ENCODE data around the gene TSHZ1. TPM values are rescaled to one million over a fixed set of nuclear protein-coding genes. Genes with fewer than 3 reads are reported as not detected.

TSHZ1 gene
- total and polyA plus RNA-seq, 2 of the 8 experiments (the other 6 are each of a cell fraction or from before 2014, with no cell fraction given) = 0.03 to 0.32 TPM

- no peak overlapping the region for H2AK5ac ChIP-seq (ENCODE audit: low read depth, low read length)
- H3K4me1 ChIP-seq (replicated peaks in 1 of 4; ENCODE audit: control insufficient read depth in 3 of 4, insufficient read depth in 4 of 4, low read length in 3 of 4) = no peaks in the 10 kb centered on the region; a peak in 1 of 7 replicates
- DNase-seq (ENCODE audit: low read depth in 1 of 2, low spot score in 2 of 2) (no peak), FAIRE-seq (no peak)
- no peak overlapping the region for H2BK20ac ChIP-seq (ENCODE audit: low read length)
- H3K9ac ChIP-seq (replicated peaks in 1 of 4; ENCODE audit: extremely low read depth in 1 of 4, low read depth in 3 of 4, low read length in 3 of 4) = no peak overlapping the region
- H3K27ac ChIP-seq (ENCODE audit: low read depth, low read length) = no peak overlapping the region
- 97% methylated on average over 10 of the region's 10 CpGs; no CpG with 5 or more reads in 1 of the 2 experiments for WGBS, 2 experiments (ENCODE audit: extremely low coverage in 1 of 2, insufficient coverage in 1 of 2, insufficient read length in 1 of 2, insufficient replicate concordance in 2 of 2, low coverage in 1 of 2, low lambda C conversion rate in 2 of 2, missing lambda C conversion rate in 1 of 2)
- TF ChIP-seq EGR1 (IDR thresholded peaks at IDR 0.05; ENCODE audit: borderline replicate concordance, low read depth, low read length) (no peak), SIN3A (conservative IDR thresholded peaks at IDR 0.05 in 1 of 2, IDR thresholded peaks at IDR 0.05 in 1 of 2; ENCODE audit: low read depth in 1 of 2, low read length in 2 of 2) (no peak), CHD1 (IDR thresholded peaks at IDR 0.05; ENCODE audit: low read depth, low read length) (no peak), EZH2 (IDR thresholded peaks at IDR 0.05; ENCODE audit: low read depth, low read length, severe bottlenecking) (no peak), POU5F1 (IDR thresholded peaks at IDR 0.05; ENCODE audit: low read depth, low read length) (no peak), ATF3 (IDR thresholded peaks at IDR 0.05; ENCODE audit: insufficient read depth, low read depth, low read length) (no peak), TCF12 (IDR thresholded peaks at IDR 0.05; ENCODE audit: low read depth, low read length) (no peak), KDM4A (IDR thresholded peaks at IDR 0.05; ENCODE audit: low read depth, low read length, severe bottlenecking) (no peak)
- TF ChIP-seq, protein P1, sequence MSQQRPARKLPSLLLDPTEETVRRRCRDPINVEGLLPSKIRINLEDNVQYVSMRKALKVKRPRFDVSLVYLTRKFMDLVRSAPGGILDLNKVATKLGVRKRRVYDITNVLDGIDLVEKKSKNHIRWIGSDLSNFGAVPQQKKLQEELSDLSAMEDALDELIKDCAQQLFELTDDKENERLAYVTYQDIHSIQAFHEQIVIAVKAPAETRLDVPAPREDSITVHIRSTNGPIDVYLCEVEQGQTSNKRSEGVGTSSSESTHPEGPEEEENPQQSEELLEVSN (IDR thresholded peaks at IDR 0.05) = no peak
- no peaks in the 10 kb centered on the region for H3K27me3 ChIP-seq (replicated peaks in 1 of 4; ENCODE audit: control insufficient read depth in 3 of 4, extremely low read depth in 1 of 4, insufficient read depth in 3 of 4, low read length in 3 of 4)
- no peak overlapping the region for H2BK12ac ChIP-seq (ENCODE audit: low read depth, low read length)
- H3K4me2 ChIP-seq (ENCODE audit: insufficient read depth in 1 of 2, low read depth in 2 of 2, low read length in 2 of 2) = no peak overlapping the region
- no peaks in the 10 kb centered on the region for H3K36me3 ChIP-seq (ENCODE audit: control insufficient read depth in 2 of 4, insufficient read depth in 4 of 4, low read length in 3 of 4)
- H3K79me2 ChIP-seq (ENCODE audit: control insufficient read depth in 1 of 2, insufficient read depth in 2 of 2, low read length in 2 of 2) = no peaks in the 10 kb centered on the region
- H3K23ac ChIP-seq (ENCODE audit: insufficient read length) = no peak overlapping the region
- no peak overlapping the region for H4K5ac ChIP-seq (ENCODE audit: insufficient read length, low read depth, low read length)
- CTCF ChIA-PET (ENCODE audit: partially characterized antibody) = interaction anchor here (1.9 kb wide), 1 partner anchor 14 kb away, joined by 4 read pairs; no protein-coding TSS in a partner anchor
- no peak overlapping the region for H3K56ac ChIP-seq (replicated peaks; ENCODE audit: insufficient read length, low read depth, low read length)
- no peak overlapping the region for H3K4ac ChIP-seq (replicated peaks; ENCODE audit: insufficient read length, low read depth, low read length)
- no peaks in the 10 kb centered on the region for H3K9me3 ChIP-seq (ENCODE audit: insufficient read depth in 2 of 2, low read depth in 1 of 2, low read length in 1 of 2)
- H3K18ac ChIP-seq (ENCODE audit: extremely low read depth, low read length) = no peak overlapping the region
- H2BK15ac ChIP-seq (ENCODE audit: low read length) = no peak overlapping the region
- H2BK5ac ChIP-seq (ENCODE audit: low read depth, low read length) = no peak overlapping the region
- H2BK120ac ChIP-seq (replicated peaks; ENCODE audit: low read depth, low read length) = no peak overlapping the region
- H3K4me3 ChIP-seq (ENCODE audit: extremely low read depth in 1 of 4, insufficient read depth in 2 of 4, low read depth in 3 of 4, low read length in 4 of 4) = no peak overlapping the region
- no peak overlapping the region for H2AFZ ChIP-seq (ENCODE audit: low read length)
- H4K8ac ChIP-seq (ENCODE audit: extremely low read depth, insufficient read depth, low read length) = peak overlapping the region; percentile 11; the same call in 1 of the 2 replicates
- POLR2A ChIA-PET (ENCODE audit: partially characterized antibody) = no interaction called here
- no peaks in the 10 kb centered on the region for H3K23me2 ChIP-seq (ENCODE audit: low read depth, low read length)
- H4K91ac ChIP-seq (replicated peaks; ENCODE audit: insufficient read length, low read length) = no peak overlapping the region
- no peaks in the 10 kb centered on the region for H3K79me1 ChIP-seq (ENCODE audit: low read depth, low read length)
- H3K14ac ChIP-seq (ENCODE audit: insufficient read length) = no peak overlapping the region
- no peaks in the 10 kb centered on the region for H4K20me1 ChIP-seq (replicated peaks in 1 of 2; ENCODE audit: control insufficient read depth in 1 of 2, insufficient read depth in 2 of 2, low read length in 2 of 2)
These were observed 36.4 kb downstream of the TSHZ1 start for GRCh38 chr18:75246721-75247610.
